LNCAP (cell line): ENCODE results near the gene BICD1.

Source experiments
- CTCF ChIP-seq: fragments of 450-650 bp; IDR thresholded peaks from 2 replicates; pipeline ENCODE4 v1.5.1; 2017; ENCODE audit warnings: mild to moderate bottlenecking

Gene BICD1

GRCh38 chr12:32390572-32391219 is 284.0 kb downstream of the BICD1 start:
- no peak for TF ChIP-seq CTCF

DNA sequence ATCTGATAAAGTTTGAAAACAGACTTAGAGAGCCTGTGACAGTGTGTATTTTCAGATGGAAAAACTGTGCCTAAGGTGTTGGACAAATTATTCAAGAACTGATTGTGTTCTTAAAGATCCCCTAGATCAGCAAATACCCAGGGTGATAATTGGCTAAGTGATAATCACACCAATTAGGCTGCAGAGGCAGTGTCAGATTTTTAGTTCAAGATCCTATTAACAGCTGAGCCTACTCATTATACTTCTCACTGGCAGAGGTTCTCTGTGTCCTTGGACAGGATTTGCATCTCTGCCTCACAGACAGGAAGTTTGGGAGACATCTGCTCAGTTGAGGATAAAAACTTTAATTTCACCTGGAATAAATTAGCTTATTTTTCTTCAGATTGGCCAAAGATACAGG is 288.4 kb downstream of the BICD1 start:
- TF ChIP-seq CTCF, result no peak

- TF ChIP-seq CTCF, result no peak
These were observed 291.0 kb downstream of the BICD1 start for GRCh38 chr12:32397696-32398095.

GRCh38 chr12:32398181-32398580 is 291.5 kb downstream of the BICD1 start:
- TF ChIP-seq CTCF, result no peak

GRCh38 chr12:32398816-32399369 is 292.2 kb downstream of the BICD1 start:
- no peak for TF ChIP-seq CTCF

- peak; percentile 53 for TF ChIP-seq CTCF
These were observed 292.9 kb downstream of the BICD1 start, which contains the start of gene FGD4 for GRCh38 chr12:32399370-32400113. FGD4 (plus strand) TSS chr12:32399558.

- TF ChIP-seq CTCF, result no peak
These were observed 293.5 kb downstream of the BICD1 start for GRCh38 chr12:32400114-32400672.
